ENCODE measurements around the gene ZNF805. TPM values are rescaled to one million over a fixed set of nuclear protein-coding genes. Genes with fewer than 3 reads are reported as not detected.

The ZNF805 gene
- total and polyA plus RNA-seq, 2 of the 4 experiments (the other 2 are of a cell fraction) = 3.0 to 32.3 TPM

- peak overlapping the region; percentile 86 to 100 for H4K8ac ChIP-seq (ENCODE audit: low read depth in 2 of 2, low read length in 2 of 2)
- H3K4me2 ChIP-seq (ENCODE audit: low read depth, low read length) = peak overlapping the region; percentile 88
- POLR2A ChIA-PET (ENCODE audit: unreplicated experiment) = no interaction called here
- peak overlapping the region; percentile 92 for H2BK120ac ChIP-seq (ENCODE audit: low read depth, low read length)
- peak overlapping the region; percentile 85 for H2BK15ac ChIP-seq (ENCODE audit: low read depth, low read length)
- H3K18ac ChIP-seq (ENCODE audit: low read depth, low read length) = peak overlapping the region; percentile 91
- H3K14ac ChIP-seq (replicated peaks; ENCODE audit: low read depth, low read length) = peak overlapping the region; percentile 100
- CTCF ChIA-PET = no interaction called here
- intact Hi-C loops (cut with micrococcal nuclease) = loop anchor here (1.0 to 10.0 kb wide), 2 partner anchors 39 to 175 kb away; partner anchors contain the start of gene ZNF805
- peak overlapping the region; percentile 99 for H3K23ac ChIP-seq (ENCODE audit: low read depth, low read length)
- H2AK9ac ChIP-seq (replicated peaks; ENCODE audit: low read depth, low read length, poor library complexity) = peak overlapping the region; percentile 99
- dilution Hi-C loops (cut with HindIII; ENCODE audit: low sequenced_read_pairs, unreplicated experiment) = no loop called here
- H3K79me1 ChIP-seq (ENCODE audit: low read depth in 1 of 2, low read length in 2 of 2) = peaks cover 0 to 42% of the 10 kb centered on the region in 2 experiments; a peak in 3 of 4 replicates
- H3K4me1 ChIP-seq (ENCODE audit: control insufficient read depth, insufficient read depth, low read length) = peaks cover 5% of the 10 kb centered on the region
- no peaks in the 10 kb centered on the region for H3K27me3 ChIP-seq (ENCODE audit: control insufficient read depth, insufficient read depth, low read length)
- peak overlapping the region; percentile 99 for H3K4ac ChIP-seq (ENCODE audit: low read depth, low read length)
- TSS peak; percentile 77 for BruUV-seq (replicated peaks)
- H3K56ac ChIP-seq (ENCODE audit: extremely low read depth, insufficient read depth, low read length) = peak overlapping the region; percentile 98
- peak; percentile 89 for ATAC-seq (ENCODE audit: low read depth)
- peak overlapping the region; percentile 57 for H3K4me3 ChIP-seq (ENCODE audit: insufficient read depth, low read depth, low read length)
- peak overlapping the region; percentile 87; the same call in 1 of the 2 replicates for H2BK20ac ChIP-seq (ENCODE audit: low read depth, low read length)
- peak overlapping the region; percentile 90 for H4K5ac ChIP-seq (ENCODE audit: low read depth, low read length)
- H3K36me3 ChIP-seq (ENCODE audit: control insufficient read depth, insufficient read depth, low read length) = peaks cover 14% of the 10 kb centered on the region
- peak; percentile 97 for DNase-seq
- peak overlapping the region; percentile 94 for H3K9ac ChIP-seq (ENCODE audit: low read depth, low read length)
- no peaks in the 10 kb centered on the region for H3K9me3 ChIP-seq (ENCODE audit: control insufficient read depth, insufficient read depth, low read length)
- peak overlapping the region; percentile 98 for H4K91ac ChIP-seq (ENCODE audit: insufficient read depth, low read depth, low read length)
- H2AFZ ChIP-seq (replicated peaks; ENCODE audit: low read length, poor library complexity) = peak overlapping the region; percentile 97
- H2AK5ac ChIP-seq (ENCODE audit: low read depth, low read length) = peak overlapping the region; percentile 95
- H3K9me1 ChIP-seq (ENCODE audit: insufficient read depth, low read length) = peaks cover 14% of the 10 kb centered on the region
- H3K27ac ChIP-seq (ENCODE audit: insufficient read depth, low read length) = peak overlapping the region; percentile 93
- H2BK5ac ChIP-seq (ENCODE audit: low read depth, low read length, poor library complexity, severe bottlenecking) = peak overlapping the region; percentile 92
- WGBS, 2 experiments (ENCODE audit: extremely low coverage in 2 of 2, insufficient read length in 1 of 2) = 4% methylated on average over 8 of the region's 25 CpGs; no CpG with 5 or more reads in 1 of the 2 experiments
- in situ Hi-C loops (cut with MboI; ENCODE audit: low sequenced_read_pairs) = no loop called here
- H4K20me1 ChIP-seq (ENCODE audit: insufficient read depth, low read length) = peaks cover 35% of the 10 kb centered on the region
- TF ChIP-seq MAFK (IDR thresholded peaks at IDR 0.05; ENCODE audit: low read depth, low read length) (no peak), RFX5 (IDR thresholded peaks at IDR 0.05; ENCODE audit: low read depth, low read length) (no peak), POLR2A (IDR thresholded peaks at IDR 0.05; ENCODE audit: low read depth, low read length) (peak; percentile 96), CEBPB (IDR thresholded peaks at IDR 0.05; ENCODE audit: low read depth, low read length) (peak; percentile 91), USF2 (IDR thresholded peaks at IDR 0.05; ENCODE audit: low read depth, low read length) (peak; percentile 82), MAZ (IDR thresholded peaks at IDR 0.05; ENCODE audit: borderline replicate concordance, low read depth, low read length) (peak; percentile 99), CTCF (conservative IDR thresholded peaks at IDR 0.05; ENCODE audit: low read depth, low read length) (peak; percentile 41), ELK1 (IDR thresholded peaks at IDR 0.05; ENCODE audit: borderline replicate concordance, low read depth, low read length) (no peak), CHD1 (IDR thresholded peaks at IDR 0.05; ENCODE audit: low read depth, low read length) (peak; percentile 91), SMC3 (IDR thresholded peaks at IDR 0.05; ENCODE audit: low read depth, low read length) (no peak), NFE2L2 (IDR thresholded peaks at IDR 0.05; ENCODE audit: low read depth, low read length) (peak; percentile 18; the same call in 1 of the 2 replicates), RAD21 (IDR thresholded peaks at IDR 0.05; ENCODE audit: low read length) (no peak), BHLHE40 (IDR thresholded peaks at IDR 0.05; ENCODE audit: low read depth, low read length) (peak; percentile 59; the same call in 1 of the 2 replicates), MXI1 (IDR thresholded peaks at IDR 0.05; ENCODE audit: borderline replicate concordance, low read depth, low read length) (peak; percentile 92)
These were observed 39.2 kb downstream of the ZNF805 start for GRCh38 chr19:57279418-57280164.
